ENCODE data around the gene PEX13. TPM values are rescaled to one million over a fixed set of nuclear protein-coding genes. Genes with fewer than 3 reads are reported as not detected.

Gene PEX13
- total RNA-seq, 1 experiment from 2014 or later = 32.0 TPM

DNA sequence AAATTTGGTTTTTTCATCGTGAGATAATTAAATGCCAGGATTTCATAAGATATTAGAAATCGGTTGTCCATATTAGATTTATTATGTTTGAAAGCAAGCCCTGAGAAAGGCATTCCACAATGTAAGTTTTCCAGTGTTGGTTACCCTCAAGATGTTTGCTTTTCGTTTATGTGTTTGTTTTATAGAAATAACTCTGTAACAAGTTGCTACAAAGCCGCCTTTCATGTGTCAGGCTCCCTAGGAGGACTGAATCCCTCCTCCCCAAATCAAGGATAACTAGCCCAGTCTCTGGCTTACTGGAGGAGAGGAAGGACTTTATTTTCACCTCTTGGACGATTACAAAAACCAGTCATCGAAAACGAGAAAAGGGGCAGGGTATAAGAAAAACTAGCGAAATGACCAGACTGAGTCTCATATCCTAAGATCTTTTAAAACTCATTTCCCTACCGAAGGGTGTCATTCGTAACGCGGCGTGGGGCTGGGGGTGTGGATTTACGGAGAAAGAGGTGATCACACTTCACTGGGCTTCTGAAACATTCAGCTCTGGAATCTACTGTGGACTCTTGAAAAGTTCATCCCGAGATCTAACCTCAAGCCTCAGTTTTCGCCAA lies 1.0 kb upstream of the PEX13 start:
- peak overlapping the region; percentile 91 for H3K27ac Mint-ChIP-seq (ENCODE audit: unreplicated experiment)
- CTCF ChIA-PET = interaction anchor here (0.8 kb wide), 1 partner anchor 342 kb away, joined by 3 read pairs; no protein-coding TSS in a partner anchor
- intact Hi-C loops (cut with micrococcal nuclease; ENCODE audit: unreplicated experiment) = loop anchor here (5.0 kb wide), 1 partner anchor 134 kb away; the partner anchor contains the start of gene REL
- H3K27me3 Mint-ChIP-seq (ENCODE audit: unreplicated experiment) = no peaks in the 10 kb centered on the region
- TF ChIP-seq, protein P1, sequence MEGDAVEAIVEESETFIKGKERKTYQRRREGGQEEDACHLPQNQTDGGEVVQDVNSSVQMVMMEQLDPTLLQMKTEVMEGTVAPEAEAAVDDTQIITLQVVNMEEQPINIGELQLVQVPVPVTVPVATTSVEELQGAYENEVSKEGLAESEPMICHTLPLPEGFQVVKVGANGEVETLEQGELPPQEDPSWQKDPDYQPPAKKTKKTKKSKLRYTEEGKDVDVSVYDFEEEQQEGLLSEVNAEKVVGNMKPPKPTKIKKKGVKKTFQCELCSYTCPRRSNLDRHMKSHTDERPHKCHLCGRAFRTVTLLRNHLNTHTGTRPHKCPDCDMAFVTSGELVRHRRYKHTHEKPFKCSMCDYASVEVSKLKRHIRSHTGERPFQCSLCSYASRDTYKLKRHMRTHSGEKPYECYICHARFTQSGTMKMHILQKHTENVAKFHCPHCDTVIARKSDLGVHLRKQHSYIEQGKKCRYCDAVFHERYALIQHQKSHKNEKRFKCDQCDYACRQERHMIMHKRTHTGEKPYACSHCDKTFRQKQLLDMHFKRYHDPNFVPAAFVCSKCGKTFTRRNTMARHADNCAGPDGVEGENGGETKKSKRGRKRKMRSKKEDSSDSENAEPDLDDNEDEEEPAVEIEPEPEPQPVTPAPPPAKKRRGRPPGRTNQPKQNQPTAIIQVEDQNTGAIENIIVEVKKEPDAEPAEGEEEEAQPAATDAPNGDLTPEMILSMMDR (IDR thresholded peaks at IDR 0.05; ENCODE audit: unreplicated experiment) = no peak
- H3K9me3 Mint-ChIP-seq (ENCODE audit: low read depth, unreplicated experiment) = peaks cover under 1% of the 10 kb centered on the region
- peaks cover 49% of the 10 kb centered on the region for H3K36me3 Mint-ChIP-seq (ENCODE audit: insufficient read depth, unreplicated experiment)
- BruUV-seq (replicated peaks) = TSS peak; percentile 68
- DNase-seq = no peak
- H3K4me1 Mint-ChIP-seq (ENCODE audit: low read depth, unreplicated experiment) = peaks cover 27% of the 10 kb centered on the region
- peak overlapping the region; percentile 86 for H3K4me3 Mint-ChIP-seq (ENCODE audit: low read depth, unreplicated experiment)

DNA sequence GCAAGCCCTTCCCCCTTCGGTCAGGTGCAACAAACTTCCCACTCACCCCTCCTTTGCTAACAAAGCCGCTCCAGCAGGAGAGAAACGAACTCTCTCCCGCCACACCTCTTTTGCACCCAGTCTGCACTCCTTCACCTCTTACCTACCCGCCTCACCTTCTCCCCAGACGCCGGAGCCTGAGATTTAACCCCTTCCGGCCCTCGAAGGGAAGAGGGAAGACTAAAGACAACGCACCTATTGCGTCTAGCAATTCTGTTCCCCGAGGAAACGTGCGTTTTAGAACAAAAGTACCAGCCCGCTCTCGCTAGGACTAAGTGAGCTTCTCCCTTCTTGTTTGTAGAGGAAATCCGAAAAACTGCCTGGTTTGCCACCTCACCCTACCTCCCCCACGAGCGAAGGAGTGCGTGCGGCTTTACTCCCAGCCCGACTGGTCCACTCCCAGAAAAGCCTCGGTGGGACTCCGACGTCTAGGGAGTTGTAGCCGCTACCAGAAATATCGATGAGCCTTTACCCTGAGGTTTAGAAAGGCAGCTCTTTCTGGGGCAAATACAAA lies 441 bp upstream of the PEX13 start:
- peaks cover 4% of the 10 kb centered on the region for H3K9me3 Mint-ChIP-seq (ENCODE audit: low read depth, unreplicated experiment)
- peak; percentile 80 for DNase-seq
- H3K36me3 Mint-ChIP-seq (ENCODE audit: insufficient read depth, unreplicated experiment) = peaks cover 54% of the 10 kb centered on the region
- H3K27me3 Mint-ChIP-seq (ENCODE audit: unreplicated experiment) = no peaks in the 10 kb centered on the region
- CTCF ChIA-PET = interaction anchor here (0.7 to 0.8 kb wide), 2 partner anchors 18 to 342 kb away, joined by 3 read pairs; no protein-coding TSS in a partner anchor
- peak overlapping the region; percentile 91 for H3K27ac Mint-ChIP-seq (ENCODE audit: unreplicated experiment)
- H3K4me1 Mint-ChIP-seq (ENCODE audit: low read depth, unreplicated experiment) = peaks cover 25% of the 10 kb centered on the region
- no TSS peak for BruUV-seq (replicated peaks)
- TF ChIP-seq, protein P1 (IDR thresholded peaks at IDR 0.05; ENCODE audit: unreplicated experiment) = no peak
- intact Hi-C loops (cut with micrococcal nuclease; ENCODE audit: unreplicated experiment) = loop anchor here (5.0 kb wide), 1 partner anchor 135 kb away; the partner anchor contains the start of gene REL
- peak overlapping the region; percentile 86 for H3K4me3 Mint-ChIP-seq (ENCODE audit: low read depth, unreplicated experiment)

GRCh38 chr2:61018318-61018755 lies 817 bp downstream of the PEX13 start:
- Mint-ChIP-seq H3K9me3 (ENCODE audit: low read depth, unreplicated experiment) (peaks cover 5% of the 10 kb centered on the region), H3K36me3 (ENCODE audit: insufficient read depth, unreplicated experiment) (peaks cover 63% of the 10 kb centered on the region), H3K27ac (ENCODE audit: unreplicated experiment) (peak overlapping the region; percentile 91), H3K27me3 (ENCODE audit: unreplicated experiment) (no peaks in the 10 kb centered on the region), H3K4me1 (ENCODE audit: low read depth, unreplicated experiment) (peaks cover 13% of the 10 kb centered on the region), H3K4me3 (ENCODE audit: low read depth, unreplicated experiment) (peak overlapping the region; percentile 86)
- TF ChIP-seq, protein P1 (IDR thresholded peaks at IDR 0.05; ENCODE audit: unreplicated experiment) = no peak
- DNase-seq = no peak
- intact Hi-C loops (cut with micrococcal nuclease; ENCODE audit: unreplicated experiment) = loop anchor here (5.0 kb wide), 1 partner anchor 136 kb away; the partner anchor contains the start of gene REL
- BruUV-seq (replicated peaks) = TSS peak; percentile 55
- CTCF ChIA-PET = no interaction called here

DNA sequence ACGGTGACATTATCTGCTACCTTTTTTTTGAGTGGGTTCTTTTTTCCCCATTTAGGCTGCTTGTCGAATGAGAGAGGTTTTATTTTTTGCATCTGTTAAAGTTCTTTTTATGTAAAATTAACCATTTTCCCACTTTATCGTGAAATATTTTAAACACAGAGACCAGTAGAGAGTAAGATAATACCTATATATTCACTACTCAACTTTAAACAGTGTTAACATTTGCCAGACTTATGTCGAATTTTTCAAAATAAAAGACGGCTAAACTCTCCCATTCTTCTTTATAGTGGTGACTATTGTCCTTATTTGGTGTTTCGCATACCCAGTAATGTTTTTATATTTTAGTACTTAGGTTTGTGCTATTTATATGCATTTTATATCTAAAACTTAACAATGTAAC lies 1.3 kb downstream of the PEX13 start:
- no peak for DNase-seq
- Mint-ChIP-seq H3K36me3 (ENCODE audit: insufficient read depth, unreplicated experiment) (peaks cover 67% of the 10 kb centered on the region), H3K4me1 (ENCODE audit: low read depth, unreplicated experiment) (peaks cover 9% of the 10 kb centered on the region), H3K27me3 (ENCODE audit: unreplicated experiment) (no peaks in the 10 kb centered on the region), H3K9me3 (ENCODE audit: low read depth, unreplicated experiment) (peaks cover 5% of the 10 kb centered on the region), H3K4me3 (ENCODE audit: low read depth, unreplicated experiment) (peak overlapping the region; percentile 86), H3K27ac (ENCODE audit: unreplicated experiment) (peak overlapping the region; percentile 93)
- CTCF ChIA-PET = no interaction called here
- no TSS peak for BruUV-seq (replicated peaks)
- intact Hi-C loops (cut with micrococcal nuclease; ENCODE audit: unreplicated experiment) = loop anchor here (5.0 kb wide), 1 partner anchor 136 kb away; the partner anchor contains the start of gene REL
- TF ChIP-seq, protein P1 (IDR thresholded peaks at IDR 0.05; ENCODE audit: unreplicated experiment) = no peak
